Esophagus squamous epithelium (tissue), 5 donors: ENCODE data around the gene CATSPERB. TPM values are rescaled to one million over a fixed set of nuclear protein-coding genes. Genes with fewer than 3 reads are reported as not detected.

Source experiments
- DNase-seq: peaks from one replicate; lab custom pipeline; 2025; lab: John Stamatoyannopoulos, UW
- H3K27ac ChIP-seq, 4 donors: fragments of 200-600 bp; sonication (generic); one replicate each; pipeline ENCODE4 v1.5.1; 2016 to 2019; ENCODE audit warnings: mild to moderate bottlenecking in 1 of 4
- H3K27me3 ChIP-seq, 4 donors: fragments of 200-600 bp; sonication (generic); 1 replicate in 3 of 4; 2 replicates in 1 of 4; pipeline versions ENCODE4 v1.5.1 to v1.6.0; 2017 to 2021; ENCODE audit warnings: antibody characterized with exemption in 1 of 4
- H3K36me3 ChIP-seq, 3 donors: fragments of 200-600 bp; sonication (generic); one replicate each; pipeline ENCODE4 v1.5.1; 2016 to 2019
- H3K4me1 ChIP-seq, 3 donors: fragments of 200-600 bp; sonication (generic); one replicate each; pipeline ENCODE4 v1.5.1; 2017 to 2019
- H3K4me3 ChIP-seq, 4 donors: fragments of 200-600 bp; sonication (generic); 1 replicate in 3 of 4; 2 replicates in 1 of 4; pipeline ENCODE4 v1.5.1; 2016 to 2019; ENCODE audit warnings: mild to moderate bottlenecking in 2 of 4, moderate library complexity in 1 of 4
- H3K9me3 ChIP-seq, 3 donors: fragments of 200-600 bp; sonication (generic); one replicate each; pipeline ENCODE4 v1.5.1; 2016 to 2019
- CTCF ChIP-seq, 6 experiments: fragments of 450-650 bp in 4 of 6; fragments of 200-600 bp in 2 of 6; sonication (generic) in 2 of 6; IDR thresholded peaks; one replicate each; pipeline ENCODE4 v1.5.1; 2016 to 2019; ENCODE audit warnings: antibody characterized with exemption in 6 of 6, mild to moderate bottlenecking in 4 of 6, moderate library complexity in 4 of 6
- POLR2A ChIP-seq, 4 donors: fragments of 450-650 bp; IDR thresholded peaks; one replicate each; pipeline ENCODE4 v1.6.1; 2017; ENCODE audit warnings: antibody characterized with exemption in 4 of 4, mild to moderate bottlenecking in 4 of 4, moderate library complexity in 3 of 4
- WGBS, 2 donors: methylation state at CpG; one replicate each; pipeline ENCODE4 v1.1.5; 2018; 5-methylcytosine and 5-hydroxymethylcytosine counted together
- intact Hi-C: fragments of 100-400 bp; cut with DNase I; formaldehyde crosslinking; loops from one replicate; pipeline ENCODE4 v1.15.0; 2022
- total RNA-seq, 4 donors: library from RNA; depleted of rRNA; stranded (reverse); fragments of >200 nt; gene quantifications; one replicate each; pipeline ENCODE4 v1.1.0, GENCODE V29; 2016
- donor health status: DM: yes; HTN: yes; CAD: no.

Gene CATSPERB
- total RNA-seq, 4 donors from 2014 or later, result 0.82 to 1.6 (median 0.99) TPM

- H3K4me3 ChIP-seq, result no peak overlapping the region
- WGBS, 2 donors, result 54 to 59% methylated on average over 8 of the region's 8 CpGs
- no peak overlapping the region for H3K27ac ChIP-seq
- TF ChIP-seq CTCF (IDR thresholded peaks at IDR 0.05) (no peak), POLR2A (IDR thresholded peaks at IDR 0.05) (no peak)
- H3K4me1 ChIP-seq, result no peaks in the 10 kb centered on the region
- H3K36me3 ChIP-seq, result no peaks in the 10 kb centered on the region
- peaks cover 0 to 35% (median 0%) of the 10 kb centered on the region in 4 donors for H3K27me3 ChIP-seq
- DNase-seq, result no peak
- intact Hi-C loops, result no loop called here
- peaks cover 0 to 6% (median 0%) of the 10 kb centered on the region in 3 donors for H3K9me3 ChIP-seq
Measured at GRCh38 chr14:91580876-91581577, 150.9 kb downstream of the CATSPERB start.

GRCh38 chr14:91577632-91578233 is 154.2 kb downstream of the CATSPERB start:
- H3K36me3 ChIP-seq, result no peaks in the 10 kb centered on the region
- H3K4me3 ChIP-seq, result no peak overlapping the region
- no peaks in the 10 kb centered on the region for H3K9me3 ChIP-seq
- peaks cover 0 to 63% (median 0%) of the 10 kb centered on the region in 4 donors for H3K27me3 ChIP-seq
- WGBS, 2 donors, result 70 to 71% methylated on average over 2 to 4 of the region's 30 CpGs
- no peak overlapping the region for H3K27ac ChIP-seq
- no peak for TF ChIP-seq CTCF (IDR thresholded peaks at IDR 0.05)
- no peak for TF ChIP-seq POLR2A (IDR thresholded peaks at IDR 0.05)
- DNase-seq, result no peak
- intact Hi-C loops, result no loop called here
- peaks cover 0 to 13% (median 0%) of the 10 kb centered on the region in 3 donors for H3K4me1 ChIP-seq

GRCh38 chr14:91575469-91576208 is 156.2 kb downstream of the CATSPERB start:
- no peaks in the 10 kb centered on the region for H3K36me3 ChIP-seq
- WGBS, 2 donors, result 60 to 64% methylated on average over 12 of the region's 13 CpGs
- H3K4me3 ChIP-seq, result no peak overlapping the region
- H3K4me1 ChIP-seq, result peaks cover 0 to 13% (median 0%) of the 10 kb centered on the region in 3 donors
- H3K9me3 ChIP-seq, result no peaks in the 10 kb centered on the region
- H3K27ac ChIP-seq, result no peak overlapping the region
- no peak for DNase-seq
- intact Hi-C loops, result no loop called here
- TF ChIP-seq POLR2A (IDR thresholded peaks at IDR 0.05) (no peak), CTCF (IDR thresholded peaks at IDR 0.05) (no peak)
- H3K27me3 ChIP-seq, result peaks cover 0 to 66% (median 0%) of the 10 kb centered on the region in 4 donors

GRCh38 chr14:91573894-91574837 is 157.7 kb downstream of the CATSPERB start:
- Histone ChIP-seq H3K9me3 (no peaks in the 10 kb centered on the region), H3K36me3 (no peaks in the 10 kb centered on the region), H3K4me1 (peaks cover 0 to 13% (median 0%) of the 10 kb centered on the region in 3 donors), H3K27ac (peak overlapping the region in 1 of 4 donors; percentile 9), H3K4me3 (peak overlapping the region; percentile 23 to 64 (median 40)), H3K27me3 (peaks cover 0 to 56% (median 0%) of the 10 kb centered on the region in 4 donors)
- 1 to 5% methylated on average over 11 to 39 of the region's 59 CpGs for WGBS, 2 donors
- TF ChIP-seq CTCF (IDR thresholded peaks at IDR 0.05), result peak in 1 of 6 experiments; percentile 9
- no peak for TF ChIP-seq POLR2A (IDR thresholded peaks at IDR 0.05)
- intact Hi-C loops, result no loop called here
- DNase-seq, result no peak
